OCI-LY1 (cell line): ENCODE data around the gene CHPF.

ENCODE experiments used
- CTCF ChIP-seq: fragments of 200-600 bp; sonication (generic), shearing (Covaris generic); IDR thresholded peaks from 2 replicates; pipeline ENCODE4 v1.5.1; 2017; ENCODE audit warnings: mild to moderate bottlenecking, antibody characterized with exemption, low read length, moderate library complexity, mixed read lengths
- EZH2 ChIP-seq: fragments of 200-600 bp; sonication (generic), shearing (Covaris generic); IDR thresholded peaks from 2 replicates; pipeline ENCODE4 v1.8.0; 2017; ENCODE audit warnings: borderline replicate concordance, mixed run types, mild to moderate bottlenecking, antibody characterized with exemption, low read length, moderate library complexity, mixed read lengths

- no peak for TF ChIP-seq CTCF
- TF ChIP-seq EZH2 = no peak
Observed at GRCh38 chr2:219517954-219518778, 25.4 kb downstream of the CHPF start.
